ENCODE data around the gene KEL. TPM values are rescaled to one million over a fixed set of nuclear protein-coding genes. Genes with fewer than 3 reads are reported as not detected.

KEL gene
- total RNA-seq: 0.50 and 1.5 TPM in 2 replicates
- long read RNA-seq: 0 reads

DNA sequence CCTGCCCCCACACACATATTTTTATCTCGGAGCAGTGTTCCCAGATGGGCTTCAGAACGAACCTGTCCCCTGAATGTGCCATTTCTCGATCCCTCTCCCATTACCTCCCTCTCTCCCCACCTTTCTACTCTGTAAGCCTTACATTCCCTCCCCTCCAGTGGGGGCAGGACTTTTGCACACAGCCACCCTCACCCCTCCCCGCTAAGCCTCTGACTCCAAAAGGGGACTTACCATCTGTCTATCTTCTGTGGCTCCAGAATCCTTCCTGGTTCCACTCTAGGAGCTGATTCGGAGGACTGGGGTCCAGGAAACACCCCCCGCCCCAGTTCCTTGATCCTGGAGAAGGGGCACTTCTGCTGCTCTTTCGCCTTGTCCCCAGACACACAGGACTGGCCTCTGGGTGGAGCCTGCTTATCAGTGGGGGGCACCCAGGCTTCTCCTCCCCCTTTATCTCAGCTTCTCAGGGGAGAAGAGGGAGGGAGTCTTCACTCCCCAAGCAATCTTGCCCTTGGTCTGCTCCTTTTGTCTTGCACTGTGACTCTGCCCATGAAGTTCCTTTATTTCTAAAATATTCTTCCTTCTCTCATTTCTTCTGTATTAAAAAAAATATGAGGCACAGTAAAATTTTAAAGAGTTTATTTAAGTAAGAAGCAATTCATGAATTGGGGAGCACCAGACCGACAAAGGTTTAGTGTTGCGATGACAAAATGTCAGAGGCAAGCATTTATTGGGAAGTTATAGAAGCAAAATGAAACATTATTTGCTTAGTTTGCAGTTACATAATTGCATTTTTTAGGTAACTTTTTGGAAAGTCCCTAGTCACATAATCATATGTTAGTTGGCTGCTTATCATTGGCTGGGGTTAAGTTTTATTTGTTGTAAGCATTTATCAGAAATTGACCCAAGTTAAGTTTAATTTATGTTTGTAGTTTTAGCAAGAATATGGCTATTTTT, at the start of gene KEL:
Gene KEL, minus strand, starts transcription at position 391 of the 954 bp plus-strand sequence. Its CDS starts 157 bp downstream, at position 234.
- Mint-ChIP-seq H3K27me3 (ENCODE audit: unreplicated experiment) (no peaks in the 10 kb centered on the region), H3K27ac (ENCODE audit: unreplicated experiment) (no peak within 1 kb of the TSS), H3K4me1 (ENCODE audit: unreplicated experiment) (no peaks in the 10 kb centered on the region), H3K9me3 (ENCODE audit: unreplicated experiment) (no peaks in the 10 kb centered on the region), H3K4me3 (ENCODE audit: unreplicated experiment) (no peak within 1 kb of the TSS), H3K36me3 (ENCODE audit: unreplicated experiment) (no peaks in the 10 kb centered on the region)
- TF ChIP-seq CTCF (IDR thresholded peaks at IDR 0.05): no peak
- no peak for DNase-seq (ENCODE audit: extremely low spot score, unreplicated experiment)

DNA sequence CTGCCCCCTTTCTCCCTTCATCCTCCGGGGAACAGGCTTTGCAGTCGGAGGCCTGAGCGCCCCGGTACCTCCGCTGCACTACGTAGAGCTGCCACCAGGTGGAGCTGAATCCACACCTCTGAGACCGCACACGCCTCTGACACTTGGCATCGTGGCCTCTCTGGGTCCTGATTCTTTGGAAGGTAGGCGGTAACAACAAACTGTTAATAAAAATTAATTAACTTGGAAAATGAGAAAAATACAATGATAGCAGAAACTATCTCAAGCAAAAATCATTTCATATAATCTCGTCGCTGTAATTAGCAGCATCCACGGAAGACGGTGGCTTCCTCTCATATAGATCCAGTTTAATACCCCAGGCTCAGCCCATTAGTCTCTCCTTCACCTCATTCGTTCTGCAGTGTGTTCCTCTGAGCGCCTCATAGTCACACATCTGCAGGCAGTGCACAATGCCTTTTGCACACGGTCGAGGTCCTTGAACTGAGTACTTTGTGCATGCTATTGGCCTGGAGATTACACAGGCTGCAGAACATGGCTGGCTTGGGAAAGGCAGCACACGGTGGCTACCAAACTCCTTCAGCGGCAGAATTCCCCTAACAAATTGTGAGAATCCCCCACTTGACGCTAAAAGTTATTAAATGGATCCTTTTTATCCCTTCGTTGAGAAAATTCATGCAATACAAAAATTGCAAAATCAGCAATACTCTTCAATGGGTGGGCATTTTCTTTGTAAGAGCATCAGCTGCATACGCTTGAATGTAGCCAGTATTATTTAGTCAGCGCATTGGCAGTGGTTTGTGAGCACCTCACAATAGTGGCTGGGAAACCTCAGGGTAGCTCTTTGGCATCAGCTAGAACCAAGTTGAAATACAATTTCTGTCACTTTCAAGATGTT, 46.1 kb upstream of the KEL start:
- no peaks in the 10 kb centered on the region for H3K9me3 Mint-ChIP-seq (ENCODE audit: unreplicated experiment)

GRCh38 chr7:143005632-143006260, 43.6 kb upstream of the KEL start:
- no peaks in the 10 kb centered on the region for H3K9me3 Mint-ChIP-seq (ENCODE audit: unreplicated experiment)
- no peak for TF ChIP-seq CTCF (IDR thresholded peaks at IDR 0.05)

More for the DNA sequence above, 46.1 kb upstream of the KEL start:
- TF ChIP-seq CTCF (IDR thresholded peaks at IDR 0.05): peak; percentile 99
- H3K36me3 Mint-ChIP-seq (ENCODE audit: unreplicated experiment): peaks cover 2% of the 10 kb centered on the region
- peak; percentile 91 for DNase-seq (ENCODE audit: extremely low spot score, unreplicated experiment)
- H3K27ac Mint-ChIP-seq (ENCODE audit: unreplicated experiment): no peak overlapping the region
- H3K4me3 Mint-ChIP-seq (ENCODE audit: unreplicated experiment): no peak overlapping the region
- peaks cover 22% of the 10 kb centered on the region for H3K4me1 Mint-ChIP-seq (ENCODE audit: unreplicated experiment)
- peaks cover 12% of the 10 kb centered on the region for H3K27me3 Mint-ChIP-seq (ENCODE audit: unreplicated experiment)

DNA sequence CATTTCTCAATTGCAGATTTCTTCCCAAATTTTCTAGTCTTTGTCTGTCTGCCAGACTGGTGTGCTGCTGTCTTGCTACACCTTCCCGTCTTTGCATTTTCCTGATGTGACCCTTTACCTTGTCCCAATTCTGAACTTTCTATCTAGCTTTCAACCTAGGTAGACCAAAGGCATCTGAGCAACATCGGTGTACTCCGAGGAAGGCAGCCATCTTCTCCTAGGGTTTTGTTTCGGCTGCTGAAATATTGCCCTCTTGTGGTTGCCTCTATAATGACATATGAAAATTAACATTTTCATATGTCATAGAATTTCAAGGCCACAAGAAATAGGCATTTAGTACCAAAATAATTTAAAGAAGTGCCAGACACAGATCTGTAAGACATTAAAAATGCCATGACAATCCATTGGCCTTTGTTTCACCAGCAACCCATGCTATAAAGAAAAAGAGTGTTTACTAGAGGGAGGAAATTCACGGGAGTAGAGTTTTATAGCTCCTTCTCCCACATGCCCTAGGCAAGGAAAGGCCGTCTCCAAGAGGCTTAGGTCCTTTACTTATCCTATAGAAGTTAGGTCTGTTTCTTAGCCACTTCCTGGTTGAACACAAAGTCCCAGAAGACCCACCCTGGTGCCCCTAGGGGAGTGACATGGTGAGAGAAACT, 41.4 kb upstream of the KEL start:
- Mint-ChIP-seq H3K27ac (ENCODE audit: unreplicated experiment) (no peak overlapping the region), H3K36me3 (ENCODE audit: unreplicated experiment) (no peaks in the 10 kb centered on the region), H3K4me3 (ENCODE audit: unreplicated experiment) (peak overlapping the region; percentile 38), H3K4me1 (ENCODE audit: unreplicated experiment) (peaks cover 15% of the 10 kb centered on the region), H3K27me3 (ENCODE audit: unreplicated experiment) (peaks cover 20% of the 10 kb centered on the region), H3K9me3 (ENCODE audit: unreplicated experiment) (no peaks in the 10 kb centered on the region)
- DNase-seq (ENCODE audit: extremely low spot score, unreplicated experiment): no peak
- TF ChIP-seq CTCF (IDR thresholded peaks at IDR 0.05): peak; percentile 67

More at GRCh38 chr7:143005632-143006260, 43.6 kb upstream of the KEL start:
- Mint-ChIP-seq H3K27ac (ENCODE audit: unreplicated experiment) (no peak overlapping the region), H3K36me3 (ENCODE audit: unreplicated experiment) (no peaks in the 10 kb centered on the region), H3K4me1 (ENCODE audit: unreplicated experiment) (peaks cover 18% of the 10 kb centered on the region), H3K27me3 (ENCODE audit: unreplicated experiment) (peaks cover 18% of the 10 kb centered on the region), H3K4me3 (ENCODE audit: unreplicated experiment) (no peak overlapping the region)
- DNase-seq (ENCODE audit: extremely low spot score, unreplicated experiment): no peak
